HepG2 (cell line): ENCODE results near the gene TP53TG5. TPM values are rescaled to one million over a fixed set of nuclear protein-coding genes. Genes with fewer than 3 reads are reported as not detected.
A peak's percentile ranks its signal among the peaks of the same experiment; 100 is the strongest.

Experiments
- FOSL2 ChIP-seq: sonication (generic); formaldehyde crosslinking; IDR thresholded peaks from 2 replicates; pipeline ENCODE4 v1.4.0; 2020; ENCODE audit warnings: missing genetic modification reagents
- GTF3A ChIP-seq: sonication (generic); formaldehyde crosslinking; conservative IDR thresholded peaks from 2 replicates; pipeline ENCODE4 v1.4.0; 2020; ENCODE audit warnings: mild to moderate bottlenecking, missing genetic modification reagents
- HOXD1 ChIP-seq: sonication (generic); formaldehyde crosslinking; IDR thresholded peaks from 2 replicates; pipeline ENCODE4 v1.5.0; 2020; ENCODE audit warnings: missing genetic modification reagents
- MBNL3 ChIP-seq: fragments of 250-450 bp; sonication (Bioruptor Pico); conservative IDR thresholded peaks from 2 replicates; pipeline ENCODE4 v1.8.0; 2022; ENCODE audit warnings: mild to moderate bottlenecking, inconsistent platforms
- MYC ChIP-seq: sonication (generic); formaldehyde crosslinking; IDR thresholded peaks from 2 replicates; pipeline ENCODE4 v1.9.0; 2021; ENCODE audit warnings: missing genetic modification reagents, borderline replicate concordance
- NRL ChIP-seq: sonication (generic); formaldehyde crosslinking; IDR thresholded peaks from 2 replicates; pipeline ENCODE4 v1.5.0; 2020; ENCODE audit warnings: missing genetic modification reagents, mild to moderate bottlenecking, moderate library complexity, borderline replicate concordance
- PBX2 ChIP-seq: IDR thresholded peaks from 2 replicates; pipeline ENCODE4 v1.6.1; 2016; ENCODE audit warnings: control low read depth
- RARA ChIP-seq: IDR thresholded peaks from 2 replicates; pipeline ENCODE4 v1.6.1; 2016; ENCODE audit warnings: missing genetic modification reagents, missing compliant biosample characterization
- RNF219 ChIP-seq: sonication (generic); formaldehyde crosslinking; IDR thresholded peaks from 2 replicates; pipeline ENCODE4 v1.5.0; 2020; ENCODE audit warnings: mild to moderate bottlenecking, missing genetic modification reagents
- THAP11 ChIP-seq: IDR thresholded peaks from 2 replicates; pipeline ENCODE4 v1.6.1; 2016; ENCODE audit warnings: missing biosample characterization, missing genetic modification reagents
- UBTF ChIP-seq: sonication (generic); formaldehyde crosslinking; IDR thresholded peaks from 2 replicates; pipeline ENCODE4 v1.4.0; 2020; ENCODE audit warnings: mild to moderate bottlenecking, missing genetic modification reagents
- ZFY ChIP-seq: sonication (generic); formaldehyde crosslinking; IDR thresholded peaks from 2 replicates; pipeline ENCODE4 v1.4.0; 2020; ENCODE audit warnings: missing genetic modification reagents
- ZKSCAN1 ChIP-seq: fragments of 150-350 bp; IDR thresholded peaks from 2 replicates; pipeline ENCODE4 v1.6.1; 2014; ENCODE audit warnings: low read length
- ZMYM2 ChIP-seq: sonication (generic); formaldehyde crosslinking; IDR thresholded peaks from 2 replicates; pipeline ENCODE4 v1.8.0; 2022; ENCODE audit warnings: mild to moderate bottlenecking, missing genetic modification reagents
- ZNF205 ChIP-seq: IDR thresholded peaks from 2 replicates; pipeline ENCODE4 v1.6.1; 2018; ENCODE audit warnings: missing biosample characterization, missing genetic modification reagents
- ZNF335 ChIP-seq: sonication (generic); formaldehyde crosslinking; IDR thresholded peaks from 2 replicates; pipeline ENCODE4 v1.4.0; 2020; ENCODE audit warnings: missing genetic modification reagents
- ZNF510 ChIP-seq: sonication (generic); formaldehyde crosslinking; IDR thresholded peaks from 2 replicates; pipeline ENCODE4 v1.4.0; 2020; ENCODE audit warnings: low read depth, mild to moderate bottlenecking, missing genetic modification reagents
- ZNF530 ChIP-seq: sonication (generic); formaldehyde crosslinking; IDR thresholded peaks from 2 replicates; pipeline ENCODE4 v1.5.0; 2020; ENCODE audit warnings: low read depth, mild to moderate bottlenecking, missing genetic modification reagents
- ZNF557 ChIP-seq: sonication (generic); formaldehyde crosslinking; IDR thresholded peaks from 2 replicates; pipeline ENCODE4 v1.4.0; 2020; ENCODE audit warnings: missing genetic modification reagents
- ZNF660 ChIP-seq: sonication (generic); formaldehyde crosslinking; IDR thresholded peaks from 2 replicates; pipeline ENCODE4 v1.5.1; 2020; ENCODE audit warnings: mild to moderate bottlenecking, low read depth, missing genetic modification reagents, borderline replicate concordance
- ZNF704 ChIP-seq: sonication (generic); formaldehyde crosslinking; IDR thresholded peaks from 2 replicates; pipeline ENCODE4 v1.8.1; 2023; ENCODE audit warnings: mild to moderate bottlenecking, inconsistent platforms, moderate library complexity, missing genetic modification reagents, borderline replicate concordance
- polyA plus RNA-seq, 8 experiments: library from polyadenylated mRNA; depleted of rRNA in 3 of 8; stranded (reverse) in 7 of 8; unstranded in 1 of 8; fragments of >200 nt; fragmentation: Illumina TruSeq in 4 of 8; extraction: Trizol in 4 of 8; gene quantifications; 2 replicates each; pipeline versions ENCODE4 v1.2.1 to v1.2.3, GENCODE V29; 2011 to 2016; ENCODE audit warnings: low read depth in 4 of 8, missing spikeins in 1 of 8, mixed read lengths in 1 of 8; ENCODE audit not compliant: insufficient read depth in 1 of 8
- total RNA-seq, 5 experiments: library from RNA; depleted of rRNA; stranded (reverse); fragments of >200 nt; fragmentation: Illumina TruSeq; extraction: Trizol; gene quantifications; 2 replicates each; pipeline ENCODE4 v1.2.3, GENCODE V29; 2016; ENCODE audit warnings: low read depth in 1 of 5
- TF ChIP-seq, protein P1 (sequence below): sonication (generic); formaldehyde crosslinking; conservative IDR thresholded peaks from 2 replicates; pipeline ENCODE4 v1.8.0; 2022; ENCODE audit warnings: missing genetic modification reagents
- TF ChIP-seq, protein P2 (sequence below): IDR thresholded peaks from 2 replicates; pipeline ENCODE4 v1.6.1; 2016

The TP53TG5 gene
- total and polyA plus RNA-seq, 2 of the 13 experiments (the other 11 are each of a cell fraction or from before 2014, with no cell fraction given) = 0.11 TPM; not detected in 1

DNA sequence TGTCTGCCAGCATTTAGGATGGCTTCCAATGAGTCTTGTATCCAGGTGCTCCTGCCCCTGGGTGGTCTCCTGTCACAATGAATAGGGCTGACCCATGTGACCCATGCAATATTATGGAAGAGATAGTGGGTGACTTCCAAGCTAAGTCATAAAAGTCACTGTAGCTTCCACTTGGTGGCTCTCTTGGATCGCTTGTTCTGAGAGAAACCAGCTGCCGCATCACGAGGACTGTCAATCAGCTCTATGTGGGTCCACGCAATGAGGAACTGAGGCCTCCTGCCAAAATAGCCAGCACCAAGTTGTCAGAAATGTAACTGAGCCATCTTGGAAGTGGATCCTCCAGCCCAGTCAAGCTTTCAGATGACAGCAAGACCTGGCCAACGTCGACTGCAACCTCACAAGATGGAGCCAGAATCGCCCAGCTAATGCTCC, 55.2 kb downstream of the TP53TG5 start (continued):
- TF ChIP-seq, protein P1, sequence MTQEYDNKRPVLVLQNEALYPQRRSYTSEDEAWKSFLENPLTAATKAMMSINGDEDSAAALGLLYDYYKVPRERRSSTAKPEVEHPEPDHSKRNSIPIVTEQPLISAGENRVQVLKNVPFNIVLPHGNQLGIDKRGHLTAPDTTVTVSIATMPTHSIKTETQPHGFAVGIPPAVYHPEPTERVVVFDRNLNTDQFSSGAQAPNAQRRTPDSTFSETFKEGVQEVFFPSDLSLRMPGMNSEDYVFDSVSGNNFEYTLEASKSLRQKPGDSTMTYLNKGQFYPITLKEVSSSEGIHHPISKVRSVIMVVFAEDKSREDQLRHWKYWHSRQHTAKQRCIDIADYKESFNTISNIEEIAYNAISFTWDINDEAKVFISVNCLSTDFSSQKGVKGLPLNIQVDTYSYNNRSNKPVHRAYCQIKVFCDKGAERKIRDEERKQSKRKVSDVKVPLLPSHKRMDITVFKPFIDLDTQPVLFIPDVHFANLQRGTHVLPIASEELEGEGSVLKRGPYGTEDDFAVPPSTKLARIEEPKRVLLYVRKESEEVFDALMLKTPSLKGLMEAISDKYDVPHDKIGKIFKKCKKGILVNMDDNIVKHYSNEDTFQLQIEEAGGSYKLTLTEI = no peak
- TF ChIP-seq MYC (CRISPR knock-in tag) (peak; percentile 52; the same call in 1 of the 2 replicates), ZNF557 (CRISPR knock-in tag) (no peak), ZNF510 (CRISPR knock-in tag) (no peak), ZFY (0 out of 2 replicates have a peak, but pooled peaks have one; percentile 43), ZNF704 (CRISPR knock-in tag) (no peak), PBX2 (CRISPR knock-in tag) (peak; percentile 86), FOSL2 (CRISPR knock-in tag) (peak; percentile 68), ZKSCAN1 (no peak), GTF3A (CRISPR knock-in tag) (no peak), MBNL3 (CRISPR knock-in tag) (no peak), ZNF660 (CRISPR knock-in tag) (no peak), ZNF335 (0 out of 2 replicates have a peak, but pooled peaks have one; percentile 63), HOXD1 (no peak), ZNF205 (0 out of 2 replicates have a peak, but pooled peaks have one; percentile 58), UBTF (CRISPR knock-in tag) (no peak), NRL (CRISPR knock-in tag) (no peak), ZNF530 (CRISPR knock-in tag) (no peak), RARA (0 out of 2 replicates have a peak, but pooled peaks have one; percentile 17), THAP11 (CRISPR knock-in tag) (peak; percentile 59), ZMYM2 (CRISPR knock-in tag) (no peak), RNF219 (no peak)
- TF ChIP-seq, protein P2, sequence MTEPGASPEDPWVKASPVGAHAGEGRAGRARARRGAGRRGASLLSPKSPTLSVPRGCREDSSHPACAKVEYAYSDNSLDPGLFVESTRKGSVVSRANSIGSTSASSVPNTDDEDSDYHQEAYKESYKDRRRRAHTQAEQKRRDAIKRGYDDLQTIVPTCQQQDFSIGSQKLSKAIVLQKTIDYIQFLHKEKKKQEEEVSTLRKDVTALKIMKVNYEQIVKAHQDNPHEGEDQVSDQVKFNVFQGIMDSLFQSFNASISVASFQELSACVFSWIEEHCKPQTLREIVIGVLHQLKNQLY = no peak
